K562 (cell line): ENCODE results near the gene RSRC1. TPM values are rescaled to one million over a fixed set of nuclear protein-coding genes. Genes with fewer than 3 reads are reported as not detected.
A peak's percentile ranks its signal among the peaks of the same experiment; 100 is the strongest.

Experiments
- ELF1 ChIP-seq: fragments of 200-800 bp; sonication (Bioruptor generic); IDR thresholded peaks from 2 replicates; pipeline ENCODE4 v1.6.1; 2016; ENCODE audit warnings: missing genetic modification characterization, missing compliant biosample characterization
- HIVEP1 ChIP-seq: fragments of 250-450 bp; sonication (Bioruptor Pico); IDR thresholded peaks from 2 replicates; pipeline ENCODE4 v1.4.0; 2020; ENCODE audit warnings: mild to moderate bottlenecking
- KDM2B ChIP-seq: fragments of 250-450 bp; sonication (Bioruptor Pico); IDR thresholded peaks from 2 replicates; pipeline ENCODE4 v1.8.0; 2021; ENCODE audit warnings: mild to moderate bottlenecking, moderate library complexity
- KLF1 ChIP-seq: fragments of 450-650 bp; IDR thresholded peaks from 2 replicates; pipeline ENCODE4 v1.6.1; 2016; ENCODE audit warnings: missing genetic modification characterization, missing compliant biosample characterization
- MBD2 ChIP-seq: sonication (generic); IDR thresholded peaks from 2 replicates; pipeline ENCODE4 v1.6.1; 2016; ENCODE audit warnings: low read depth, borderline replicate concordance
- MTA3 ChIP-seq: fragments of 450-650 bp; formaldehyde crosslinking; IDR thresholded peaks from 2 replicates; pipeline ENCODE4 v1.6.1; 2017; ENCODE audit warnings: mild to moderate bottlenecking, borderline replicate concordance
- OTX1 ChIP-seq: fragments of 450-650 bp; formaldehyde crosslinking; IDR thresholded peaks from 2 replicates; pipeline ENCODE4 v1.4.0; 2022; ENCODE audit warnings: mild to moderate bottlenecking
- PHB ChIP-seq: fragments of 250-450 bp; sonication (Bioruptor Pico); IDR thresholded peaks from 2 replicates; pipeline ENCODE4 v1.5.0; 2021
- POLR2AphosphoS2 ChIP-seq: IDR thresholded peaks from 2 replicates; pipeline ENCODE4 v1.6.1; 2012; ENCODE audit warnings: low read length, improper control_type of control experiment
- RB1 ChIP-seq: fragments of 450-650 bp; IDR thresholded peaks from 2 replicates; pipeline ENCODE4 v1.6.1; 2017; ENCODE audit warnings: low read depth, mild to moderate bottlenecking
- RBM14 ChIP-seq: fragments of 200-400 bp; formaldehyde crosslinking; IDR thresholded peaks from 2 replicates; pipeline ENCODE4 v1.6.1; 2018; ENCODE audit warnings: low read depth, mild to moderate bottlenecking, low read length, moderate library complexity, borderline replicate concordance; ENCODE audit not compliant: insufficient read depth
- SAFB ChIP-seq: fragments of 200-400 bp; formaldehyde crosslinking; IDR thresholded peaks from 2 replicates; pipeline ENCODE4 v1.6.1; 2017; ENCODE audit warnings: low read depth, low read length, borderline replicate concordance
- ZNF12 ChIP-seq: sonication (generic); formaldehyde crosslinking; IDR thresholded peaks from 2 replicates; pipeline ENCODE4 v1.4.0; 2020; ENCODE audit warnings: mild to moderate bottlenecking, missing genetic modification reagents
- ZNF263 ChIP-seq: sonication (generic); formaldehyde crosslinking; IDR thresholded peaks from 2 replicates; pipeline ENCODE4 v1.8.0; 2022; ENCODE audit warnings: mild to moderate bottlenecking, missing genetic modification reagents, borderline replicate concordance
- polyA plus RNA-seq, 8 experiments: library from polyadenylated mRNA; depleted of rRNA in 4 of 8; stranded (reverse) in 5 of 8; unstranded in 3 of 8; fragments of >200 nt; fragmentation: Nextera tagmentation in 2 of 8; fragmentation: Illumina TruSeq in 1 of 8; extraction: Ambion mirVana in 2 of 8; extraction: Trizol in 1 of 8; gene quantifications; 2 replicates each; pipeline versions ENCODE4 v1.2.1 to v1.2.3, GENCODE V29; 2011 to 2014; ENCODE audit warnings: inconsistent platforms in 1 of 8, missing spikeins in 1 of 8
- total RNA-seq, 7 experiments: library from RNA; depleted of rRNA in 6 of 7; stranded (reverse); fragments of >200 nt in 6 of 7; fragmentation: Illumina TruSeq in 2 of 7; extraction: Trizol in 2 of 7; gene quantifications; 2 replicates each; pipeline versions ENCODE4 v1.2.1 to v1.2.3, GENCODE V29; 2011 to 2021; ENCODE audit warnings: low replicate concordance in 1 of 7
- TF ChIP-seq, protein P1 (sequence below), 2 experiments: fragments of 450-650 bp; IDR thresholded peaks; 2 replicates each; pipeline ENCODE4 v1.6.1; 2018; ENCODE audit warnings: mild to moderate bottlenecking in 2 of 2, low read depth in 1 of 2; ENCODE audit not compliant: partially characterized antibody in 2 of 2
- TF ChIP-seq, protein P2 (sequence below): fragments of 450-650 bp; IDR thresholded peaks from 2 replicates; pipeline ENCODE4 v1.6.1; 2016; ENCODE audit warnings: mild to moderate bottlenecking
- TF ChIP-seq, protein P3 (sequence below): fragments of 450-650 bp; IDR thresholded peaks from 2 replicates; pipeline ENCODE4 v1.7.0; 2016; ENCODE audit warnings: borderline replicate concordance
- TF ChIP-seq, protein P4 (sequence below): IDR thresholded peaks from 2 replicates; pipeline ENCODE4 v1.6.1; 2016; ENCODE audit warnings: missing genetic modification characterization, missing compliant biosample characterization

Gene RSRC1
- total and polyA plus RNA-seq, 9 of the 15 experiments (the other 6 are each of a cell fraction or from before 2014, with no cell fraction given) = 19.3 to 128 (median 75.5) TPM

DNA sequence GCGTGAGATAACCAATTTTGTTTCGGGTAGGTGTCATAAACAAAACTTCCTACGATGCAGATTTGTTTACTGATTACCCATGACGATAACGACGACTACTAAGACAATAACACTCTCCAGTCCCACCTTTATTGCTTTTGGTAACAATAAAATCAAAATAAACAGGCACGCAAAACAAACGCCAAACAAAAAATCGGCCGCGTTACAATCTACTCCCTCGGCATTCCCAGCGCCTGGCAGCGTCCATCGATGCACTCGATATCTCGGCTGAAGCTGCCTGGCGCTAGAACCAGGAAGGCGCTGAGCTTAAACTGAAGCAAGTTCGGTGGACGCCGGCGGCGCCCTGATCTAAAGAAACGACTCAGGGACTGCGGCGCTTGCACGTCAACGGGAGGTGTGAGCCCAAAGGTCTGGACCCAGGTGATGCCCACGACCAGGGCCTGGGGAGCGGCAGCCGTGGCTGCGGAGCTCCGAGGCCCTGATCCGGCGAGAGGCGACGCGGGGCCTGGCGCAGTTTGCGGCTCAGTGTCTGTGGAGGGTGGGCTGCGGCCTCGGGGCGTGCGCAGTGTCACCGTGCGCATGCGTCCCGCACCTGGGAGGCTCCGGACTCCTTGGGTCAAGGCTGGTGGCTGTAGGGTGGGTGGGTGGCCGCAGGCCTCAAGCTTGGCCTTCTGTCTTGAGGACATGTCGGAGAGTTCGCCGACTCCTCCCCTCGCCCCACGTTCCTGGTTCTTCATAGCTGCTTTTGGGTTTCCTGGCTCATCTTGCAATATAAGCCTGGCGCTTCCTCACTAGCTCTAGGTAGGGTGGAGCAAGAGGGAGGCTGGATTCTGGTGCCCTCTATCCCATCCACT, at the start of gene RSRC1 (continued):
- TF ChIP-seq MBD2 (no peak), ZNF263 (CRISPR knock-in tag) (peak; percentile 51; the same call in 1 of the 2 replicates), PHB (no peak), HIVEP1 (CRISPR knock-in tag) (no peak), RB1 (peak; percentile 74), KDM2B (CRISPR knock-in tag) (peak; percentile 40; the same call in 1 of the 2 replicates), RBM14 (no peak), MTA3 (peak; percentile 80; the same call in 1 of the 2 replicates), POLR2AphosphoS2 (0 out of 2 replicates have a peak, but pooled peaks have one; percentile 49), KLF1 (no peak), ZNF12 (CRISPR knock-in tag) (peak; percentile 66; the same call in 1 of the 2 replicates), SAFB (no peak), OTX1 (no peak; the same call in 1 of the 2 replicates), ELF1 (peak; percentile 96)
- TF ChIP-seq, protein P1, sequence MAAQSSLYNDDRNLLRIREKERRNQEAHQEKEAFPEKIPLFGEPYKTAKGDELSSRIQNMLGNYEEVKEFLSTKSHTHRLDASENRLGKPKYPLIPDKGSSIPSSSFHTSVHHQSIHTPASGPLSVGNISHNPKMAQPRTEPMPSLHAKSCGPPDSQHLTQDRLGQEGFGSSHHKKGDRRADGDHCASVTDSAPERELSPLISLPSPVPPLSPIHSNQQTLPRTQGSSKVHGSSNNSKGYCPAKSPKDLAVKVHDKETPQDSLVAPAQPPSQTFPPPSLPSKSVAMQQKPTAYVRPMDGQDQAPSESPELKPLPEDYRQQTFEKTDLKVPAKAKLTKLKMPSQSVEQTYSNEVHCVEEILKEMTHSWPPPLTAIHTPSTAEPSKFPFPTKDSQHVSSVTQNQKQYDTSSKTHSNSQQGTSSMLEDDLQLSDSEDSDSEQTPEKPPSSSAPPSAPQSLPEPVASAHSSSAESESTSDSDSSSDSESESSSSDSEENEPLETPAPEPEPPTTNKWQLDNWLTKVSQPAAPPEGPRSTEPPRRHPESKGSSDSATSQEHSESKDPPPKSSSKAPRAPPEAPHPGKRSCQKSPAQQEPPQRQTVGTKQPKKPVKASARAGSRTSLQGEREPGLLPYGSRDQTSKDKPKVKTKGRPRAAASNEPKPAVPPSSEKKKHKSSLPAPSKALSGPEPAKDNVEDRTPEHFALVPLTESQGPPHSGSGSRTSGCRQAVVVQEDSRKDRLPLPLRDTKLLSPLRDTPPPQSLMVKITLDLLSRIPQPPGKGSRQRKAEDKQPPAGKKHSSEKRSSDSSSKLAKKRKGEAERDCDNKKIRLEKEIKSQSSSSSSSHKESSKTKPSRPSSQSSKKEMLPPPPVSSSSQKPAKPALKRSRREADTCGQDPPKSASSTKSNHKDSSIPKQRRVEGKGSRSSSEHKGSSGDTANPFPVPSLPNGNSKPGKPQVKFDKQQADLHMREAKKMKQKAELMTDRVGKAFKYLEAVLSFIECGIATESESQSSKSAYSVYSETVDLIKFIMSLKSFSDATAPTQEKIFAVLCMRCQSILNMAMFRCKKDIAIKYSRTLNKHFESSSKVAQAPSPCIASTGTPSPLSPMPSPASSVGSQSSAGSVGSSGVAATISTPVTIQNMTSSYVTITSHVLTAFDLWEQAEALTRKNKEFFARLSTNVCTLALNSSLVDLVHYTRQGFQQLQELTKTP (IDR thresholded peaks at IDR 0.05; ENCODE audit: low read depth in 1 of 2, partially characterized antibody in 2 of 2) = peak; percentile 58 to 78
- TF ChIP-seq, protein P2, sequence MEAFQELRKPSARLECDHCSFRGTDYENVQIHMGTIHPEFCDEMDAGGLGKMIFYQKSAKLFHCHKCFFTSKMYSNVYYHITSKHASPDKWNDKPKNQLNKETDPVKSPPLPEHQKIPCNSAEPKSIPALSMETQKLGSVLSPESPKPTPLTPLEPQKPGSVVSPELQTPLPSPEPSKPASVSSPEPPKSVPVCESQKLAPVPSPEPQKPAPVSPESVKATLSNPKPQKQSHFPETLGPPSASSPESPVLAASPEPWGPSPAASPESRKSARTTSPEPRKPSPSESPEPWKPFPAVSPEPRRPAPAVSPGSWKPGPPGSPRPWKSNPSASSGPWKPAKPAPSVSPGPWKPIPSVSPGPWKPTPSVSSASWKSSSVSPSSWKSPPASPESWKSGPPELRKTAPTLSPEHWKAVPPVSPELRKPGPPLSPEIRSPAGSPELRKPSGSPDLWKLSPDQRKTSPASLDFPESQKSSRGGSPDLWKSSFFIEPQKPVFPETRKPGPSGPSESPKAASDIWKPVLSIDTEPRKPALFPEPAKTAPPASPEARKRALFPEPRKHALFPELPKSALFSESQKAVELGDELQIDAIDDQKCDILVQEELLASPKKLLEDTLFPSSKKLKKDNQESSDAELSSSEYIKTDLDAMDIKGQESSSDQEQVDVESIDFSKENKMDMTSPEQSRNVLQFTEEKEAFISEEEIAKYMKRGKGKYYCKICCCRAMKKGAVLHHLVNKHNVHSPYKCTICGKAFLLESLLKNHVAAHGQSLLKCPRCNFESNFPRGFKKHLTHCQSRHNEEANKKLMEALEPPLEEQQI = peak; percentile 55
- TF ChIP-seq, protein P3, sequence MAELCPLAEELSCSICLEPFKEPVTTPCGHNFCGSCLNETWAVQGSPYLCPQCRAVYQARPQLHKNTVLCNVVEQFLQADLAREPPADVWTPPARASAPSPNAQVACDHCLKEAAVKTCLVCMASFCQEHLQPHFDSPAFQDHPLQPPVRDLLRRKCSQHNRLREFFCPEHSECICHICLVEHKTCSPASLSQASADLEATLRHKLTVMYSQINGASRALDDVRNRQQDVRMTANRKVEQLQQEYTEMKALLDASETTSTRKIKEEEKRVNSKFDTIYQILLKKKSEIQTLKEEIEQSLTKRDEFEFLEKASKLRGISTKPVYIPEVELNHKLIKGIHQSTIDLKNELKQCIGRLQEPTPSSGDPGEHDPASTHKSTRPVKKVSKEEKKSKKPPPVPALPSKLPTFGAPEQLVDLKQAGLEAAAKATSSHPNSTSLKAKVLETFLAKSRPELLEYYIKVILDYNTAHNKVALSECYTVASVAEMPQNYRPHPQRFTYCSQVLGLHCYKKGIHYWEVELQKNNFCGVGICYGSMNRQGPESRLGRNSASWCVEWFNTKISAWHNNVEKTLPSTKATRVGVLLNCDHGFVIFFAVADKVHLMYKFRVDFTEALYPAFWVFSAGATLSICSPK = no peak
- TF ChIP-seq, protein P4, sequence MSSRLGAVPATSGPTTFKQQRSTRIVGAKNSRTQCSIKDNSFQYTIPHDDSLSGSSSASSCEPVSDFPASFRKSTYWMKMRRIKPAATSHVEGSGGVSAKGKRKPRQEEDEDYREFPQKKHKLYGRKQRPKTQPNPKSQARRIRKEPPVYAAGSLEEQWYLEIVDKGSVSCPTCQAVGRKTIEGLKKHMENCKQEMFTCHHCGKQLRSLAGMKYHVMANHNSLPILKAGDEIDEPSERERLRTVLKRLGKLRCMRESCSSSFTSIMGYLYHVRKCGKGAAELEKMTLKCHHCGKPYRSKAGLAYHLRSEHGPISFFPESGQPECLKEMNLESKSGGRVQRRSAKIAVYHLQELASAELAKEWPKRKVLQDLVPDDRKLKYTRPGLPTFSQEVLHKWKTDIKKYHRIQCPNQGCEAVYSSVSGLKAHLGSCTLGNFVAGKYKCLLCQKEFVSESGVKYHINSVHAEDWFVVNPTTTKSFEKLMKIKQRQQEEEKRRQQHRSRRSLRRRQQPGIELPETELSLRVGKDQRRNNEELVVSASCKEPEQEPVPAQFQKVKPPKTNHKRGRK (tag) = no peak
